Activated T-cell treated with anti-CD3 and anti-CD28 coated beads for 1 hour (primary cell): ENCODE measurements around the gene ADRA2B.
"Not testable (repeated sequence)": the region's sequence is repeated elsewhere in the genome, so short reads cannot be mapped to it uniquely, and the experiment has no call there.

Source experiments
- DNase-seq: peaks from one replicate; pipeline ENCODE4 v3.0.0-alpha.2; 2020; ENCODE audit warnings: low read depth

ADRA2B gene

GRCh38 chr2:96067902-96068581 lies 48.3 kb downstream of the ADRA2B start:
- not testable (repeated sequence) for DNase-seq

- DNase-seq: not testable (repeated sequence)
Measured at GRCh38 chr2:96067098-96067660, 49.2 kb downstream of the ADRA2B start.

- DNase-seq: not testable (repeated sequence)
Measured at GRCh38 chr2:96066511-96066910, 49.9 kb downstream of the ADRA2B start.

- DNase-seq: not testable (repeated sequence)
Measured at GRCh38 chr2:96065954-96066353, 50.4 kb downstream of the ADRA2B start.

GRCh38 chr2:96065381-96065930 lies 50.9 kb downstream of the ADRA2B start:
- DNase-seq: no peak

GRCh38 chr2:96064760-96065159 lies 51.6 kb downstream of the ADRA2B start:
- DNase-seq: not testable (repeated sequence)

- DNase-seq: not testable (repeated sequence)
Measured at GRCh38 chr2:96064047-96064675, 52.2 kb downstream of the ADRA2B start.

- DNase-seq: not testable (repeated sequence)
Measured at GRCh38 chr2:96063116-96063899, 53.1 kb downstream of the ADRA2B start.
